Tibial nerve (tissue), 4 donors: ENCODE data around the gene NFKBIB. TPM values are rescaled to one million over a fixed set of nuclear protein-coding genes. Genes with fewer than 3 reads are reported as not detected.

Experiments
- DNase-seq, 2 donors: peaks; one replicate each; pipeline ENCODE4 v3.0.0-alpha.2; 2019; ENCODE audit warnings: low spot score in 2 of 2
- H3K27ac ChIP-seq, 4 donors: fragments of 200-600 bp; sonication (generic) in 3 of 4; one replicate each; pipeline ENCODE4 v1.5.1; 2017 to 2019; ENCODE audit warnings: mild to moderate bottlenecking in 1 of 4
- H3K27me3 ChIP-seq, 2 donors: fragments of 200-600 bp; sonication (generic) in 1 of 2; one replicate each; pipeline versions ENCODE4 v1.5.1 to v1.6.0; 2017 to 2019
- H3K36me3 ChIP-seq, 3 donors: fragments of 200-600 bp; sonication (generic); one replicate each; pipeline ENCODE4 v1.5.1; 2018 to 2019
- H3K4me1 ChIP-seq, 4 donors: fragments of 200-600 bp; sonication (generic) in 3 of 4; one replicate each; pipeline ENCODE4 v1.5.1; 2017 to 2019
- H3K4me3 ChIP-seq, 4 donors: fragments of 200-600 bp; sonication (generic) in 3 of 4; one replicate each; pipeline ENCODE4 v1.5.1; 2017 to 2019; ENCODE audit warnings: mild to moderate bottlenecking in 1 of 4, moderate library complexity in 1 of 4
- H3K9me3 ChIP-seq, 4 donors: fragments of 200-600 bp; sonication (generic) in 3 of 4; one replicate each; pipeline ENCODE4 v1.5.1; 2017 to 2019
- CTCF ChIP-seq, 5 experiments: fragments of 200-600 bp in 3 of 5; fragments of 450-650 bp in 2 of 5; sonication (generic) in 3 of 5; IDR thresholded peaks; one replicate each; pipeline ENCODE4 v1.5.1; 2016 to 2019; ENCODE audit warnings: antibody characterized with exemption in 5 of 5, mild to moderate bottlenecking in 3 of 5, moderate library complexity in 2 of 5
- EP300 ChIP-seq, 2 donors: sonication (generic); formaldehyde crosslinking; IDR thresholded peaks; one replicate each; pipeline ENCODE4 v1.6.1; 2017; ENCODE audit warnings: antibody characterized with exemption in 2 of 2, mild to moderate bottlenecking in 1 of 2
- POLR2A ChIP-seq, 2 donors: fragments of 450-650 bp; IDR thresholded peaks; one replicate each; pipeline ENCODE4 v1.6.1; 2017; ENCODE audit warnings: antibody characterized with exemption in 2 of 2, mild to moderate bottlenecking in 2 of 2, moderate library complexity in 2 of 2
- WGBS, 2 donors: methylation state at CpG; one replicate each; pipeline ENCODE4 v1.1.5; 2018; 5-methylcytosine and 5-hydroxymethylcytosine counted together
- total RNA-seq, 4 donors: library from RNA; depleted of rRNA; stranded (reverse); fragments of >200 nt; gene quantifications; one replicate each; pipeline ENCODE4 v1.1.0, GENCODE V29; 2016

NFKBIB gene
- total RNA-seq, 4 donors from 2014 or later: 16.0 to 33.0 (median 25.2) TPM

- H3K27ac ChIP-seq: peak overlapping the region; percentile 84 to 96 (median 90)
- DNase-seq: no peak
- H3K36me3 ChIP-seq: peaks cover 0 to 12% (median 4%) of the 10 kb centered on the region in 3 donors
- TF ChIP-seq EP300 (IDR thresholded peaks at IDR 0.05) (no peak), CTCF (IDR thresholded peaks at IDR 0.05) (no peak), POLR2A (IDR thresholded peaks at IDR 0.05) (no peak)
- H3K4me1 ChIP-seq: peaks cover 0 to 42% (median 14%) of the 10 kb centered on the region in 4 donors
- 38 to 42% methylated on average over 3 of the region's 3 CpGs for WGBS, 2 donors
- peaks cover 0 to 2% (median 0%) of the 10 kb centered on the region in 4 donors for H3K9me3 ChIP-seq
- H3K27me3 ChIP-seq: no peaks in the 10 kb centered on the region
- peak overlapping the region in 2 of 4 donors; percentile 79 to 91 for H3K4me3 ChIP-seq
These were observed 998 bp downstream of the NFKBIB start for GRCh38 chr19:38900743-38901190.

- H3K9me3 ChIP-seq: peaks cover 0 to 2% (median 0%) of the 10 kb centered on the region in 4 donors
- peaks cover 0 to 35% (median 14%) of the 10 kb centered on the region in 4 donors for H3K4me1 ChIP-seq
- no peak overlapping the region for H3K27ac ChIP-seq
- DNase-seq: no peak
- WGBS, 2 donors: 91 to 100% methylated on average over 1 of the region's 1 CpG
- TF ChIP-seq CTCF (IDR thresholded peaks at IDR 0.05) (no peak), EP300 (IDR thresholded peaks at IDR 0.05) (no peak), POLR2A (IDR thresholded peaks at IDR 0.05) (no peak)
- H3K4me3 ChIP-seq: no peak overlapping the region
- no peaks in the 10 kb centered on the region for H3K27me3 ChIP-seq
- H3K36me3 ChIP-seq: peaks cover 0 to 21% (median 5%) of the 10 kb centered on the region in 3 donors
These were observed 1.9 kb downstream of the NFKBIB start for GRCh38 chr19:38901683-38902082.

GRCh38 chr19:38904581-38905539 is 5.1 kb downstream of the NFKBIB start:
- WGBS, 2 donors: 80 to 81% methylated on average over 30 to 34 of the region's 35 CpGs
- H3K36me3 ChIP-seq: peaks cover 0 to 48% (median 17%) of the 10 kb centered on the region in 3 donors

GRCh38 chr19:38905620-38906019 is 5.9 kb downstream of the NFKBIB start:
- H3K27ac ChIP-seq: no peak overlapping the region
- no peak overlapping the region for H3K4me3 ChIP-seq
- DNase-seq: no peak
- H3K9me3 ChIP-seq: peaks cover 0 to 2% (median 0%) of the 10 kb centered on the region in 4 donors
- no peaks in the 10 kb centered on the region for H3K27me3 ChIP-seq
- TF ChIP-seq CTCF (IDR thresholded peaks at IDR 0.05): no peak
- no peak for TF ChIP-seq POLR2A (IDR thresholded peaks at IDR 0.05)
- TF ChIP-seq EP300 (IDR thresholded peaks at IDR 0.05): no peak
- H3K36me3 ChIP-seq: peaks cover 0 to 48% (median 17%) of the 10 kb centered on the region in 3 donors
- WGBS, 2 donors: 93 to 100% methylated on average over 1 to 4 of the region's 4 CpGs
- peaks cover 0 to 10% (median 2%) of the 10 kb centered on the region in 4 donors for H3K4me1 ChIP-seq

More at GRCh38 chr19:38904581-38905539, 5.1 kb downstream of the NFKBIB start:
- peaks cover 0 to 13% (median 2%) of the 10 kb centered on the region in 4 donors for H3K4me1 ChIP-seq
- TF ChIP-seq POLR2A (IDR thresholded peaks at IDR 0.05) (no peak), EP300 (IDR thresholded peaks at IDR 0.05) (no peak), CTCF (IDR thresholded peaks at IDR 0.05) (no peak)
- no peak for DNase-seq
- H3K27ac ChIP-seq: no peak overlapping the region
- H3K9me3 ChIP-seq: peaks cover 0 to 2% (median 0%) of the 10 kb centered on the region in 4 donors
- no peaks in the 10 kb centered on the region for H3K27me3 ChIP-seq
- no peak overlapping the region for H3K4me3 ChIP-seq

GRCh38 chr19:38907227-38907626 is 7.5 kb downstream of the NFKBIB start:
- 90 to 94% methylated on average over 26 to 27 of the region's 29 CpGs for WGBS, 2 donors
- H3K4me1 ChIP-seq: peaks cover 0 to 5% (median 0%) of the 10 kb centered on the region in 4 donors
- H3K9me3 ChIP-seq: no peaks in the 10 kb centered on the region
- peaks cover 0 to 11% of the 10 kb centered on the region in 2 donors for H3K27me3 ChIP-seq
- no peak for DNase-seq
- TF ChIP-seq EP300 (IDR thresholded peaks at IDR 0.05) (no peak), CTCF (IDR thresholded peaks at IDR 0.05) (no peak), POLR2A (IDR thresholded peaks at IDR 0.05) (no peak)
- no peak overlapping the region for H3K27ac ChIP-seq
- peaks cover 0 to 48% (median 17%) of the 10 kb centered on the region in 3 donors for H3K36me3 ChIP-seq
- H3K4me3 ChIP-seq: no peak overlapping the region
